Brain pericyte (primary cell): ENCODE data around the gene ZCCHC2.

Source experiments
- DNase-seq: peaks from one replicate; pipeline ENCODE4 v3.0.0-alpha.2; 2012; ENCODE audit warnings: low read depth, low spot score

ZCCHC2 gene

DNA sequence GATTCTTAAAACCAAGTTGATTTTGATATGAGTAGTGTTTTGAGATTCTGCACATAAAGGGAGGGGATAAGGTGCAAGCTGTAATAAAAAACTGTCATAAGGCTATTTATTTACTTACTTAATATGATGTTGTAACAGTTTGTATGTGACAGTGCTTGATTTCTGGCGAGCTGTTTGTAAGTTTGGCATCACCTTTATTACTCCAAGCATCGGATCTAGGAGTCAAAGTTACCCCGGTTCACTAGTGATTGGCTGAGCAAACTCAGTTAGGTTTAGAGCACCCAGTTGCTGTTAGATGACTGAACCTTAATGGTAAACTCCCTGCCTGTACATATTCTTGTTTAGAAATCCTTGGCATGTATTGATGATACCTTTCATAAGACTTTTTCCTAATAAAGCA, 16.1 kb downstream of the ZCCHC2 start:
- DNase-seq = no peak

GRCh38 chr18:62539284-62540165, 16.7 kb downstream of the ZCCHC2 start:
- no peak for DNase-seq

GRCh38 chr18:62543021-62543420, 20.2 kb downstream of the ZCCHC2 start:
- no peak for DNase-seq

DNA sequence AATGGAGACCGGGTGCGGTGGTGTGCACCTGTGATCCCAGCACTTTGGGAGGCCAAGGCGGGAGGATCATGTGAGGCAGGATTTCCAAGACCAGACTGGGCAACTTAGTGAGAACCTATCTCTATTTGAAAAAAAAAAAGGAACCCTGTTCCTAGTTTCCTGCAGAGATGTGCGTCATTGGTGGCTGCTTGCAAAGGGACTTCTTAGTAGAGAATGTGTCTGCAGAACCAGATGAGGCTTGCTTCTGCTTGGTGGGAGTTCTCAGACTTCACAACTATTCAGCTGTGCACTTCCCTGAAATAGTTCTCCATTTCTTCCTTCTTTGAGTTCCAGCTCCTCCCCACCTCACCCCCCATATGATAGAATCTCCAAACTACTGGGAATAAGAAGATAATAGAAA, 22.3 kb downstream of the ZCCHC2 start:
- no peak for DNase-seq

GRCh38 chr18:62549755-62550154, 26.9 kb downstream of the ZCCHC2 start:
- DNase-seq = no peak

- DNase-seq = no peak
Measured at GRCh38 chr18:62550746-62551145, 27.9 kb downstream of the ZCCHC2 start.

DNA sequence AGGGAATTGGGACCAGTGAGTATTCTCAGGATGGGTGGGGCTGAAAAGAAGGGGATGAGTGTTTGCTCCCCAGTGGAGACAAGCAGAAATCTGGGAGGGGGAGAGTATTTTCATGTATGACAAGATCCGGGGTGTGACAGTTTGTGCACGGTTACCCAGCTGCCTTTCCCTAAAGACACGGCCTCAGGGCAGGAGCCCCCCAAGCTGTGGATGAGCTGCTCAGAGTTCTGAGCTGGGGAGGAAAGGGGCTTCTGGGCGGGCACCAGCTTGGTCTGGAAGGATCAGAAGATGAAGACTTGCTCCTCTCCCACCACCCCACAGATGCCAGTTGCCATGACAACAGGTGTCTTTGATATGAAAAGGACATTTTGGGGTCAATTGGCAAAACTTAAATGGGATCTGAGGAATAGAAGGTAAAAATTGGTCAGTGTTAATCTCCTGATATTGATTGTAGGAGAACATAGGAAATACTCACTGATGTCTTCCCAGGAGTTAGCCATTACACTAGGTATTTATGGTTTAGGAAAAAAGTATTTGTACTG, 29.2 kb downstream of the ZCCHC2 start:
- DNase-seq = no peak

DNA sequence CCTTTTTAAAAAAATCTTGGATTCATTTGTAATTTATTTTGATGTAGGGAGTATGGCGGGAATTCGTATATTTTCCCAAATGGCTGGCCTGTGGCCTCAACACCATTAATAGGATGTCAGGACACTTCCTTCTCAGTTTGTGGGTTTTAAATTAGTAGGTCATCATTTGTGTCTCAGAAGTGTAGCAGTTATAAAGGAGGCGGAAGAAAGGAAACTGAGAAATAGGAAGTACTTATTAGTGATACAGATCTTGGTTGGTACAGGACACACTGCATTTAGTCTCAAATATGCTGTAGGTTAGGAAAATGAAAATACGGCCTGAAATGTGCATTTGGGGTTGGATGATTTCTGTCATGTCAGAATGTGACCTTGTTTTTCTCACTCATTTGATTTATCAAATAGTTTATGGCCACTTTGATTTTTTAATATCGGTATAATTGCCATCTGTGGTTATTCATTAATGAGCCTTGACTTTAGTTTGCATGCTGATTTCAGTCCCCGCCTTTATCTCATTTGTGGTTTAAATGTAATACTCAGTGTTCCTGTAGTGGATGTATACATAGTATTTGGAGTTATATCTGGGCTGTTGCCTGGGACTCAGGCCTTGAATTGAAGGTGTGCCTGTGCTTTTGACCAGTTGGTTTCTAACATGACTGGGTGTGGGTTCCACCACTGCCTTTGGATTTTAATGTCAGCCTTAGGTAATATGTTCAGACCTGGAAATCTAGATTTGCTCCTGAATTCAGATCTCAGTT, 31.4 kb downstream of the ZCCHC2 start:
- DNase-seq = no peak

DNA sequence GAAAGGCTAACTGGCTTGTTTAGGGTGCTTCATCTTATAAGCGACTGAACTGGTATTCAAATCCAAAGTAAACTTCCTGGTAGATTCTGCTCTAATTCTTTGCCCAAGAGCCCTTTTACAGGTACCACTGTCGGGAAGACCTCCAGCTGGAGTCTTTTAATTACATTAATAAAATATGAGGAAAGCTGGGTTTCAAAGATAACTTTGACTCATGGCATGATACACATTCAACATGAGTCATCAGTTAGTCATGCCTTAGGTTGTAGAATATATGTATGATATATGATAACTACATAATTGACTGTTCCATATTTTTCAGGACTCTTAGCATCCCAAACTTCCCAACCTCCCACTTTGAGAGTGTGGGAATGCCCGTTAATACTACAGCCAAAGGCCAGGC, 32.3 kb downstream of the ZCCHC2 start:
- no peak for DNase-seq

DNA sequence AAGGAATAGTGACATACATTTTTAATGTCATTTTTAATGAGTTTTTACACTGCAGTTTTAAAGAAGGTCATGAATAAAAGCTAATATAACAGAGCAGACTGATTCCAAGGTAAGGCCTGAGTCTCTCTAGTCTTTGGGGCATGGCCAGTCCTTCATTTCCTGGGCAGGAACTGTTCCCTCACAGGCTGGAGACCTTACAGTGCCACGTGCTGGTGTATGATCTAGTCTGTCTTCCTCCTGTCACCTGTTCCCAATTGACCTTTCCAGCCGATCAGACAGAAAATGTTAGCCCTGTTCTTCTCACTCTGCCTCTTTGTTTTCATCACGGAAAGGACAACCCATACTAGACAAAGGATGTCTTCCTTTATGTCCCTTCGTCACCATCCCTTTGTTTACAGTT, 33.6 kb downstream of the ZCCHC2 start:
- DNase-seq = no peak

- DNase-seq = no peak
Measured at GRCh38 chr18:62558015-62558663, 35.3 kb downstream of the ZCCHC2 start.

DNA sequence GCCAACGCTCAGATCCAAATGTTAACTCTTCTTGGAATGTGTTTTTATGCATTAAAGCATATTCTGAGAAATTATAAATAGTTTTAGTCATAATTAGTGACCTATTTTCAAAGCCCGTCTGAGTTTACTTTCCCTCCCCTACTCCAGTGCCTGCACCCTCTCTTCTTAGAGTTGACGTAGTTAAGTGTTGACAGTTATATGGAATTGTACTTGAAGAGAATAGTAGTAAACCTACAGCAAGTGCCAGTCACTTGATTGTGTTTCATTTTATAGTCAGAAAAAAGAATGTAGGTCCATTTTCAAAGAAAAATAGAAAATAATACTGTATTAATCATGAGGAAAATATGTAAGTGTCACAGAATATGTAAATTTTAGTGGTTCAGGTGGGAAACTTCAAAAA, 41.2 kb downstream of the ZCCHC2 start:
- DNase-seq = no peak

DNA sequence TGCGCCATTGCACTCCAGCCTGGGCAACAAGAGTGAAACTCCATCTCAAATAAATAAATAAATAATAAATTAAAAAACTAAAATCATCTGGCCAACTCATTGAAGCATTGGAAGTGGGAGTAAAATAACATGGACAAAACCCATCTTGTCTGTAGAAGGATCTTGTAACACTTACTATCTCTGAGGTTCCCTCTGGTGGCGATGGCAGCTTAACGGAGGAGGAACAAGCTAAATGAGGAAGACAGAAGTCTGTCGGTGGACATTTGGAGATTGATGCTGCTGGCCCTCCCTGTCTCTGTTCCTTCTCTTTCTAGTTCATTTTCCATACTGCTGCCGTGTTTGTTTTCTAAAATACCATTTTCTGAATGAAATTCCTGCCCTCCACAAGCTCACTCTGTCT, 43.4 kb downstream of the ZCCHC2 start:
- DNase-seq = no peak

DNA sequence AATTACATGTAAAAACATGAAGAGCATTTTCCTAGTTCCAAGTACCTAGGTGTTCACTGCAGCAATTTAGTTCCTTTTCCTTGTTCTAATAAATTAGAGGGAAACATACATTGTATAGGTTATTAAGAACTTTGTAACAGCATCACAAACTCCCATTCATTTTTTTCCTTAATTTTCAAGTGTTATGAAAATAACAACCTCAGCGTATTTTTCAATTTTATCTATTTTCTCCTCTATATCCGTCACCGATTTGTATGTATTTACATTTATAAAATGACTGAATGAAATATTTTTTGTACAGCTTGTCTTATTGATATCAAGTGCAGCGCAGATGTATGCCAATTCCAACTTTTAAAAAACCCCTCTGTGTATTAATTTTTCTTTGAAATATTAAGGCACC, 44.0 kb downstream of the ZCCHC2 start:
- DNase-seq = no peak

DNA sequence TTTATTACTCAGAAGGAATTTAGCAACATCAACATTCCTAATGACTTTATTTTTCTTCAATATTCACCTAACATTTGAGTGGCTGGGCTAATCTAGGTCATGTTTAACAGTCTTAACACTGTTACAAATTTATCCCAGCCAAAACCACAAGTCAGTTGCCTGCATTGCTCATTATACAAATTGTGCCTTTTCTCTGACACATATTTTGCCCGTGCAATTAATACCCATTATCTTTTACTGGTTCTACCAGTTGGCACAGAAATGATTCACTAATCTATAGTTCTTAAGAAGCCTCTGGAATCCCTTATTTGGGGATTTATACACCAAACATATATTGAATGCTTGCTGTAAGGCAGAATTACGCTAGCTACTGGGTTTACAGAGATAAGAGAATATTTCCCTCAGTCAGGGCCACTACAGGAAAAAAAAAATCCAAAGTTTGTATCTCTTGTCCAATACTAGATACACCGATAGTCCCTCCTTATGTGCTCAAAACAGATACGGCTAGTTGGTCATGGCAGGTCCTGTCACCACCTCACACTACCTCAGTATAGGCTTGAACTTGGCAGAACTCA, 46.3 kb downstream of the ZCCHC2 start:
- no peak for DNase-seq

DNA sequence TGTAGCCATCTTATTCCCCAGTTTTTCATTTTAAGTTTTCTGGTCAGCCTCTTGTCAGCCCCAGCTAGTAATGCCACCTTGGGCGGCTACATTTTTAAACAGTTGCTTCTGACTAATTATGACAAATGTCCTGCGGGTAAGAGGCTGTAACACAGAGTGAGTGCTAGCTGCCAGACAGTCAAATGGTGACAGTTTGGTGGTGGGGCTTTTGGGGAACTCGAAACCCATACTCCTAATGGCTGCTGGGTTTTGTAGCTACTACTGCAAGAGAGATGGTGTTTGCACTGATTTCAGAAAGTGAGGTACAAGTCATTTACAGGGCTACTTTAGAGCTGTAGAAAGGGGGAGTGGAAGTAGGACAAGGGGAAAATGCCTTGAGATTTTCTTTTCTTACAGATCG, 48.2 kb downstream of the ZCCHC2 start:
- DNase-seq = no peak

DNA sequence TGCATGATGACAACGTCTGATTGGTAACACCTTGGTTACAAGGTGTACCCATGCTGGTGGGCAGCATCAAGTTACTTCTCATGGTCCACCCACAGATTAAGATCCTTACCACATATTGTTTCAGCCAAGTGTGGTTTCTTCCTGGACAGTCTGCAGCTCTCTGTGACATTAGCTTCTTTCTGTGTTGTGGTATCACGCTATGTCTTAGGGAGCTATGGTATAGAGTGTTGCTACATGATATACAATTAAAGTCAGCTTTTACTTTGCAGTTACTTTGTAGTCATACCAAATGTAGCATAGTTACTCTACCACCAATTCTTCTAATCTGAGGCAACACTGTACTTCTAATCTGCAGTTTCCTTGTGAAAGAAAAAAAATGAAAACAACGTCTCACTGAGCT, 48.8 kb downstream of the ZCCHC2 start:
- no peak for DNase-seq

DNA sequence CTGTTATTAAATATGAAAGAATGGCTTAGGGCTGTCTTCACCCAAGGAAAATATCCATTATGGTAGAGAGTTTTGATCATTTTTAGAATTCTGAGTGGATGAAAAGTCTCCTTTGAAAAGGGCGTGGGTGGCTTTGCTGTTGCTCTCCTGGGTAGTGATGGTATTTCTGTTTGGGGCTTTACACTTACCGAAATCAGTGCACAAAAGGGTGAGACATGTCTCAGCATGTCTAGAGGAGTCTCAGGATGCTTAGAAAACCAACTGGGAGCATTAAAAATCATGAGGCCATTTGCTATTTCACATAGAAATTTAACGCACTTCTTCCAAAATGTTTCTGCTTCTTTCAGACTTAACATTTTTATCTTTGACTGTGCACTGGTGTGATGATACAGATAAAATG, 49.6 kb downstream of the ZCCHC2 start:
- no peak for DNase-seq

DNA sequence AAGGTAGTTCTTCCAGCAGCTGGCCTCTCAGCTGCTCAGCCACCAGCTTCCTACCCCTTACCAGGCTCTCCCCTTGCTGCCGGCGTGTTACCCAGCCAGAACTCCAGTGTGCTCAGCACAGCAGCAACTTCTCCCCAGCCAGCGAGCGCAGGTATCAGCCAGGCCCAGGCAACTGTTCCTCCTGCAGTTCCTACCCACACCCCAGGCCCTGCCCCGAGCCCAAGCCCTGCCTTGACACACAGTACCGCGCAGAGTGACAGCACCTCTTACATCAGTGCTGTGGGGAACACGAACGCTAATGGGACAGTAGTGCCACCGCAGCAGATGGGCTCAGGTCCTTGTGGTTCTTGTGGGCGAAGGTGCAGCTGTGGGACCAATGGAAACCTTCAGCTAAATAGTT, 52.0 kb downstream of the ZCCHC2 start:
- DNase-seq = no peak

DNA sequence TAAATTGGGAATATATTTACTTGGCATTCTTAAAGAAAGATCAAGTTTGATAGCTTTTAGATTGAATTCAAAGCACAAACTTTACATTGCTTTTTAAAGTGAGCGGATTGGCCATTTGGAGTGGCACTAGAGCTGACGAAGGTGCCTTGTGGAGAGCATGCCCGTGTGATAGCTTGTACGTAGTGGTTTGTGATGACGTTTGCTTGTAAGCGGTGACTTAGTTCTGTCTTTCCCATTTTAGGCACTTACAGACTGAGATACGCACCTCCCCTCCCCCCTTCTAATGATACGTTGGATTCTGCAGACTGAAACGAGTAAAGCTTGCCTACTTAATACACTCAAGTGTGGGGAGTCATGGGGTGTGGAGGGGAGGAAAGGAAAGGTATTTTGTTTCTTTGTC, 53.4 kb downstream of the ZCCHC2 start:
- no peak for DNase-seq

GRCh38 chr18:62576845-62577512, 54.2 kb downstream of the ZCCHC2 start:
- no peak for DNase-seq
